ENCODE results near the gene LIPC.

The LIPC gene

GRCh38 chr15:58407236-58407775 lies 24.5 kb upstream of the LIPC start:
- no peaks in the 10 kb centered on the region for H3K9me3 ChIP-seq (ENCODE audit: control insufficient read depth, insufficient read depth, low read length)
- no peaks in the 10 kb centered on the region for H3K36me3 ChIP-seq (ENCODE audit: control insufficient read depth, insufficient read depth, low read length)
- H3K9ac ChIP-seq (ENCODE audit: low read depth, low read length): no peak overlapping the region
- no peak overlapping the region for H3K4me3 ChIP-seq (ENCODE audit: low read depth, low read length)
- no peaks in the 10 kb centered on the region for H3K27me3 ChIP-seq (ENCODE audit: control insufficient read depth, insufficient read depth, low read length)
- no peaks in the 10 kb centered on the region for H3K4me1 ChIP-seq (ENCODE audit: control insufficient read depth, insufficient read depth, low read length)

GRCh38 chr15:58407778-58408177 lies 24.0 kb upstream of the LIPC start:
- Histone ChIP-seq H3K4me1 (ENCODE audit: control insufficient read depth, insufficient read depth, low read length) (no peaks in the 10 kb centered on the region), H3K9me3 (ENCODE audit: control insufficient read depth, insufficient read depth, low read length) (no peaks in the 10 kb centered on the region), H3K4me3 (ENCODE audit: low read depth, low read length) (no peak overlapping the region), H3K9ac (ENCODE audit: low read depth, low read length) (no peak overlapping the region), H3K27me3 (ENCODE audit: control insufficient read depth, insufficient read depth, low read length) (no peaks in the 10 kb centered on the region), H3K36me3 (ENCODE audit: control insufficient read depth, insufficient read depth, low read length) (no peaks in the 10 kb centered on the region)

GRCh38 chr15:58409861-58410260 lies 21.9 kb upstream of the LIPC start:
- no peak overlapping the region for H3K4me3 ChIP-seq (ENCODE audit: low read depth, low read length)
- H3K36me3 ChIP-seq (ENCODE audit: control insufficient read depth, insufficient read depth, low read length): no peaks in the 10 kb centered on the region
- H3K9me3 ChIP-seq (ENCODE audit: control insufficient read depth, insufficient read depth, low read length): no peaks in the 10 kb centered on the region
- no peaks in the 10 kb centered on the region for H3K4me1 ChIP-seq (ENCODE audit: control insufficient read depth, insufficient read depth, low read length)
- H3K9ac ChIP-seq (ENCODE audit: low read depth, low read length): no peak overlapping the region
- H3K27me3 ChIP-seq (ENCODE audit: control insufficient read depth, insufficient read depth, low read length): no peaks in the 10 kb centered on the region

- H3K27me3 ChIP-seq (ENCODE audit: control insufficient read depth, insufficient read depth, low read length): no peaks in the 10 kb centered on the region
- H3K9ac ChIP-seq (ENCODE audit: low read depth, low read length): no peak overlapping the region
- no peaks in the 10 kb centered on the region for H3K9me3 ChIP-seq (ENCODE audit: control insufficient read depth, insufficient read depth, low read length)
- H3K36me3 ChIP-seq (ENCODE audit: control insufficient read depth, insufficient read depth, low read length): no peaks in the 10 kb centered on the region
- H3K4me3 ChIP-seq (ENCODE audit: low read depth, low read length): no peak overlapping the region
- no peaks in the 10 kb centered on the region for H3K4me1 ChIP-seq (ENCODE audit: control insufficient read depth, insufficient read depth, low read length)
Measured at GRCh38 chr15:58410353-58410752, 21.4 kb upstream of the LIPC start.

GRCh38 chr15:58413253-58413652 lies 18.5 kb upstream of the LIPC start:
- Histone ChIP-seq H3K9me3 (ENCODE audit: control insufficient read depth, insufficient read depth, low read length) (no peaks in the 10 kb centered on the region), H3K9ac (ENCODE audit: low read depth, low read length) (no peak overlapping the region), H3K36me3 (ENCODE audit: control insufficient read depth, insufficient read depth, low read length) (no peaks in the 10 kb centered on the region), H3K4me1 (ENCODE audit: control insufficient read depth, insufficient read depth, low read length) (no peaks in the 10 kb centered on the region), H3K4me3 (ENCODE audit: low read depth, low read length) (no peak overlapping the region), H3K27me3 (ENCODE audit: control insufficient read depth, insufficient read depth, low read length) (no peaks in the 10 kb centered on the region)

GRCh38 chr15:58415636-58416035 lies 16.2 kb upstream of the LIPC start:
- Histone ChIP-seq H3K9ac (ENCODE audit: low read depth, low read length) (no peak overlapping the region), H3K27me3 (ENCODE audit: control insufficient read depth, insufficient read depth, low read length) (no peaks in the 10 kb centered on the region), H3K36me3 (ENCODE audit: control insufficient read depth, insufficient read depth, low read length) (no peaks in the 10 kb centered on the region), H3K9me3 (ENCODE audit: control insufficient read depth, insufficient read depth, low read length) (no peaks in the 10 kb centered on the region), H3K4me1 (ENCODE audit: control insufficient read depth, insufficient read depth, low read length) (no peaks in the 10 kb centered on the region), H3K4me3 (ENCODE audit: low read depth, low read length) (no peak overlapping the region)

GRCh38 chr15:58416963-58417362 lies 14.8 kb upstream of the LIPC start:
- Histone ChIP-seq H3K36me3 (ENCODE audit: control insufficient read depth, insufficient read depth, low read length) (no peaks in the 10 kb centered on the region), H3K4me3 (ENCODE audit: low read depth, low read length) (no peak overlapping the region), H3K9me3 (ENCODE audit: control insufficient read depth, insufficient read depth, low read length) (no peaks in the 10 kb centered on the region)

GRCh38 chr15:58418135-58418534 lies 13.7 kb upstream of the LIPC start:
- no peaks in the 10 kb centered on the region for H3K9me3 ChIP-seq (ENCODE audit: control insufficient read depth, insufficient read depth, low read length)
- no peak overlapping the region for H3K9ac ChIP-seq (ENCODE audit: low read depth, low read length)
- no peaks in the 10 kb centered on the region for H3K4me1 ChIP-seq (ENCODE audit: control insufficient read depth, insufficient read depth, low read length)
- H3K36me3 ChIP-seq (ENCODE audit: control insufficient read depth, insufficient read depth, low read length): no peaks in the 10 kb centered on the region
- H3K27me3 ChIP-seq (ENCODE audit: control insufficient read depth, insufficient read depth, low read length): no peaks in the 10 kb centered on the region
- no peak overlapping the region for H3K4me3 ChIP-seq (ENCODE audit: low read depth, low read length)

More at GRCh38 chr15:58416963-58417362, 14.8 kb upstream of the LIPC start:
- H3K27me3 ChIP-seq (ENCODE audit: control insufficient read depth, insufficient read depth, low read length): no peaks in the 10 kb centered on the region
- no peaks in the 10 kb centered on the region for H3K4me1 ChIP-seq (ENCODE audit: control insufficient read depth, insufficient read depth, low read length)
- H3K9ac ChIP-seq (ENCODE audit: low read depth, low read length): no peak overlapping the region

GRCh38 chr15:58419803-58420524 lies 11.8 kb upstream of the LIPC start:
- no peak overlapping the region for H3K4me3 ChIP-seq (ENCODE audit: low read depth, low read length)
- H3K9ac ChIP-seq (ENCODE audit: low read depth, low read length): no peak overlapping the region
- H3K36me3 ChIP-seq (ENCODE audit: control insufficient read depth, insufficient read depth, low read length): no peaks in the 10 kb centered on the region
- H3K27me3 ChIP-seq (ENCODE audit: control insufficient read depth, insufficient read depth, low read length): no peaks in the 10 kb centered on the region
- no peaks in the 10 kb centered on the region for H3K9me3 ChIP-seq (ENCODE audit: control insufficient read depth, insufficient read depth, low read length)
- H3K4me1 ChIP-seq (ENCODE audit: control insufficient read depth, insufficient read depth, low read length): no peaks in the 10 kb centered on the region

GRCh38 chr15:58420579-58421043 lies 11.2 kb upstream of the LIPC start:
- Histone ChIP-seq H3K4me3 (ENCODE audit: low read depth, low read length) (no peak overlapping the region), H3K27me3 (ENCODE audit: control insufficient read depth, insufficient read depth, low read length) (no peaks in the 10 kb centered on the region), H3K9me3 (ENCODE audit: control insufficient read depth, insufficient read depth, low read length) (no peaks in the 10 kb centered on the region), H3K36me3 (ENCODE audit: control insufficient read depth, insufficient read depth, low read length) (no peaks in the 10 kb centered on the region), H3K4me1 (ENCODE audit: control insufficient read depth, insufficient read depth, low read length) (no peaks in the 10 kb centered on the region), H3K9ac (ENCODE audit: low read depth, low read length) (no peak overlapping the region)

GRCh38 chr15:58423205-58423604 lies 8.6 kb upstream of the LIPC start:
- H3K4me3 ChIP-seq (ENCODE audit: low read depth, low read length): no peak overlapping the region
- no peaks in the 10 kb centered on the region for H3K4me1 ChIP-seq (ENCODE audit: control insufficient read depth, insufficient read depth, low read length)
- no peak overlapping the region for H3K9ac ChIP-seq (ENCODE audit: low read depth, low read length)
- H3K27me3 ChIP-seq (ENCODE audit: control insufficient read depth, insufficient read depth, low read length): no peaks in the 10 kb centered on the region
- H3K9me3 ChIP-seq (ENCODE audit: control insufficient read depth, insufficient read depth, low read length): no peaks in the 10 kb centered on the region
- no peaks in the 10 kb centered on the region for H3K36me3 ChIP-seq (ENCODE audit: control insufficient read depth, insufficient read depth, low read length)

GRCh38 chr15:58423831-58424608 lies 7.8 kb upstream of the LIPC start:
- Histone ChIP-seq H3K27me3 (ENCODE audit: control insufficient read depth, insufficient read depth, low read length) (no peaks in the 10 kb centered on the region), H3K4me1 (ENCODE audit: control insufficient read depth, insufficient read depth, low read length) (no peaks in the 10 kb centered on the region)

More at GRCh38 chr15:58423831-58424608, 7.8 kb upstream of the LIPC start:
- H3K36me3 ChIP-seq (ENCODE audit: control insufficient read depth, insufficient read depth, low read length): no peaks in the 10 kb centered on the region
- H3K9me3 ChIP-seq (ENCODE audit: control insufficient read depth, insufficient read depth, low read length): no peaks in the 10 kb centered on the region
- H3K9ac ChIP-seq (ENCODE audit: low read depth, low read length): no peak overlapping the region
- no peak overlapping the region for H3K4me3 ChIP-seq (ENCODE audit: low read depth, low read length)
